ENCODE results near the gene CD3G.
"Not testable (repeated sequence)": the region's sequence is repeated elsewhere in the genome, so short reads cannot be mapped to it uniquely, and the experiment has no call there.

Gene CD3G

DNA sequence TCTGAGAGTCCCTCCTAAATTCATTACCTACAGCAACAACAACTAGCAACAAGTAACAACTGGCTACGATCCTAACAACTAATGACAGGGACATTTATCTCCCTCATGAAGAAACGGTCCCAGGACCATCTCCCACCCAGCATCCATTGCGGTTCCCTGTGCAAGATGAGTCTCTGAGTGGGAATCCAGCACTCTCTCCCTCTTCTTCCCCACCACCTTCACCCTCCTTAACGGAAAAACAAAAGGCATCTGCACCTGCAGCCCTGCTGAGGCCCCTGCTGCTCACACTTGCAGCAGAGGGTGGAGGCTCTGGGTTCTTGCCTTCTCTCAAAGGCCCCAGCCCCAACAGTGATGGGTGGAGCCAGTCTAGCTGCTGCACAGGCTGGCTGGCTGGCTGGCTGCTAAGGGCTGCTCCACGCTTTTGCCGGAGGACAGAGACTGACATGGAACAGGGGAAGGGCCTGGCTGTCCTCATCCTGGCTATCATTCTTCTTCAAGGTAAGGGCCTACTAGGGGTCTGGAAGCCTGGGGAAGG is at the start of gene CD3G:
Gene CD3G (plus strand): TSS at position 364 of the 535 bp plus-strand sequence. CDS start 80 bp downstream, at position 444.
- DNase-seq (ENCODE audit: low spot score), result peak; percentile 85

DNA sequence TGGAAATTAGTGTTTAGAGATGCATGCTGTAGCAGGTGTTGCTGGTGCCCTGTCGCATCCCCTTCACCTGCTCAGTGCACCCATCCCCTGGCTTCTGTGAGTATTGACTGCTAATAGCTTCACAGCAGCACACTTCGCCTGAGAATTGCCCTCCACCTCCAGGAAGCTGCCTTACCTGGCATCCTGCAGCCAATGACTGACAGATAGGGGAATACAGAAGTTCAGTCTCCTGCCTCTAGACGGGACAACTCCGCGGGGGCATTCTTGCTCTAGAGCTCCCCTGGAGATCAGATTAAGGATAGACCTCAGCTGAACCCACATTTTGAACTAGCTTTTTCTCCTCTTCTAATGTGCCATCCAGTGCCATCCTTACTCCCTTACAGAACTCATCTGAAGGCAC is 48.9 kb upstream of the CD3G start:
- no peak for DNase-seq (ENCODE audit: low spot score)

DNA sequence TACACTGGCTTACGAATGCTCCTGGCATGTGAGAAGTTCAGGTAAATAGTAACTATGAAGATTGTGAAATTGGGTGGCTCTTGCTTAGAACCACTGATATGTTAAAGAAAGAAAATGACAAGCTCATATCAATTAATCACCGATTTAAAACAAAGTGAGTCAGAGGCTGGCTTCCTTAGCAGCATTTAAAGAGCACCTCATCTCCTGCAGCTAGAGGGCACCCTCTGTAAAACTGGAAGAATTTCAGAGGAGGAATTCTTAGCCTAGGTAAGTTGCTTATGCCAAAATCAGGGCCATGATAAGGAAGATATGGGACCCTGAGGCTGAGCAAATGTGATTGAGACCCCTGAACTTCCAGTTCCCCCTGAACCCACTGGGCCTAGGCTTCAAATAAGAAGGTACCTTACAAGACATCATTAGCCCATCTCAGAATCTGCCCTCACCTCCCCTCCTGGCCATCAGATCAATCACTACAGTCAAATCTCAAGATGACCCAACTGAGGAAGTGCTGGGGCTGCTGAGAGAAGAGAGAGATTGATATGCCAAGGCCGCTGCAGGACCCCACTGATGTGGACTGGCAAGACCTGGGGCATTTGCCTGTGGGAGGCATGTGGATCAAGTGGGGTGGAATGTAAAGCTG is 48.2 kb upstream of the CD3G start:
- DNase-seq (ENCODE audit: low spot score), result peak; percentile 72

DNA sequence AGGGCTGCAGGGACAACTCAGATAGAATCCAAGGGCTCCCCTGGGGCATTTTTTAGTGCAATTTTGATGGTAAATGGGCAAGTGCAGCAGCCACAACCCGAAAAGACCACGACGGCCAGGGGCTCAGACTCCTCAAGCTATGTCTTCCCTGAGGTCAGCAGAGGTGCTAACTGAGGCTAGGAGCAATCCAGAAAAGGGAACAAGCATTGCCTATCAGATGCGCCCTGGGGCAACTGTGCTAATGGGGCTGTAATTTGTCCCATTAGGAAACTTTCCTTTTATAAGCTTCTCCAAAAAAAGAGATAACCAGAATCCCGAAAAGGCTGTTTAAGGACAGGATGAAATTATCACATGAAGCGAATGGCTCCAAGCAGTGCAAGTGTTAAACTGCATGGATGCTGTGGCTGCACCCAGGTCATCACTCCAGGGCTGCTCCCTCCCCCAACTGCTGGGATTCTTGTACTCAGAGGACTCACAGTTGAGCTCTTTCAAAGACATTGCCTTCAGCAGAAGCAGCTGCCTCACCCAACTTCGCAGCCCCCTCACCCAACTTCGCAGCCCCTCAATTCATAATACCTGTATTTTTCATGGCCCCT is 42.4 kb upstream of the CD3G start:
- DNase-seq (ENCODE audit: low spot score), result no peak

DNA sequence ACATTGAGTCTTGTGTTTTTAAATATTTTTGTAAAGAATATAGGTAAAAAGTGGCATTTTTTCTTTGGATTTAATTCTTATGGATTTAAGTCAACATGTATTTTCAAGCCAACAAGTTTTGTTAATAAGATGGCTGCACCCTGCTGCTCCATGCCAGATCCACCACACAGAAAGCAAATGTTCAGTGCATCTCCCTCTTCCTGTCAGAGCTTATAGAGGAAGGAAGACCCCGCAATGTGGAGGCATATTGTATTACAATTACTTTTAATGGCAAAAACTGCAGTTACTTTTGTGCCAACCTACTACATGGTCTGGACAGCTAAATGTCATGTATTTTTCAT is 39.9 kb upstream of the CD3G start:
- no peak for DNase-seq (ENCODE audit: low spot score)

DNA sequence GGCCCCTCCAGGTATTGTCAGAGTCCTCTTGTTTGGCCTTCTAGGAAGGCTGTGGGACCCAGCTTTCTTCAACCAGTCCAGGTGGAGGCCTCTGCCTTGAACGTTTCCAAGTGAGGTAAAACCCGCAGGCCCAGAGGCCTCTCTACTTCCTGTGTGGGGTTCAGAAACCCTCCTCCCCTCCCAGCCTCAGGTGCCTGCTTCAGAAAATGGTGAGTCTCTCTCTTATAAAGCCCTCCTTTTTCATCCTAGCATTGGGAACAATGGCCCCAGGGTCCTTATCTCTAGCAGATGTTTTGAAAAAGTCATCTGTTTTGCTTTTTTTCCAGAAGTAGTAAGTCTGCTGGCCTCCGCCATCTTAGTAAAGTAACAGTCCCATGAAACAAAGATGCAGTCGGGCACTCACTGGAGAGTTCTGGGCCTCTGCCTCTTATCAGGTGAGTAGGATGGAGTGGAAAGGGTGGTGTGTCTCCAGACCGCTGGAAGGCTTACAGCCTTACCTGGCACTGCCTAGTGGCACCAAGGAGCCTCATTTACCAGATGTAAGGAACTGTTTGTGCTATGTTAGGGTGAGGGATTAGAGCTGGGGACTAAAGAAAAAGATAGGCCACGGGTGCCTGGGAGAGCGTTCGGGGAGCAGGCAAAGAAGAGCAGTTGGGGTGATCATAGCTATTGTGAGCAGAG is 39.4 kb upstream of the CD3G start, which contains the start of gene CD3E:
Gene CD3E (plus strand): TSS at position 163 of the 681 bp plus-strand sequence. CDS start 223 bp downstream, at position 386.
- DNase-seq (ENCODE audit: low spot score), result peak; percentile 79

DNA sequence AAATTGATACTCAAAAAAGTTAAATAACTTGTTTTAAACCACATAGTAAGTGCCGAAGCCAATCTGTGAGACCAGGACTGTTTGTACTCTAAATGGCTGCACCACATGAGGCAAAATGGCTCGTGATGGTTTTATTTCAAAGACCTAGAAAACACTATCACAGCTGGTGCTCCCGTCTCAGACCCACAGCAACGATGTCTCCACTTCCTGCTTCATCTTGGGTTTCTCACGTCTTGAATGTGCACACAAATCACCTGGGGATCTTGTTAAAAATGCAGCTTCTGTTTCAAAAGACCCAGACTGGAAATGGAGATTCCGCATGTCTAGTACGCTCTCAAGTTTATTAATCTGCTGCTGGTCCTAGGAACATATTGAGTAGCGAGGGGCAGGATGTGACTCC is 38.4 kb upstream of the CD3G start:
- peak; percentile 74 for DNase-seq (ENCODE audit: low spot score)

DNA sequence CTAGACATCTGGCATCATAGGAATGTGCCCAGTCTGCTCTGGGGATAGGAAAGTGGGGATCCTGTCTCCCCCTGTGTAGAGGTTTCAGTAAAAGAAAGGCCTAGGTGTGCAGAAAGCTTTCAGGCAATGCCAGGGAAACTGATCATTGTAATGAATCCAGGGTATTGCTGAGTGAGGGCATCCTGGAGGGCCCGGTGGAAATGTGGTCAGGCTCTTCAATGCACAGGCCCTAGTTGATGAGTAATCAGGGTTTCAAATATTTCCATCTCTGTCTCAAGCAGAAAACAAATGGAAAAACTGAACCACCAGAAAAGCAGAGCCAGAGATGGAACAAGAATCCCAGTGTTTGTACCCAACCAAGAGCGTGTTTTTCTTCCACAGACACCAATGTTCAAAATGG is 37.6 kb upstream of the CD3G start:
- peak; percentile 19 for DNase-seq (ENCODE audit: low spot score)

DNA sequence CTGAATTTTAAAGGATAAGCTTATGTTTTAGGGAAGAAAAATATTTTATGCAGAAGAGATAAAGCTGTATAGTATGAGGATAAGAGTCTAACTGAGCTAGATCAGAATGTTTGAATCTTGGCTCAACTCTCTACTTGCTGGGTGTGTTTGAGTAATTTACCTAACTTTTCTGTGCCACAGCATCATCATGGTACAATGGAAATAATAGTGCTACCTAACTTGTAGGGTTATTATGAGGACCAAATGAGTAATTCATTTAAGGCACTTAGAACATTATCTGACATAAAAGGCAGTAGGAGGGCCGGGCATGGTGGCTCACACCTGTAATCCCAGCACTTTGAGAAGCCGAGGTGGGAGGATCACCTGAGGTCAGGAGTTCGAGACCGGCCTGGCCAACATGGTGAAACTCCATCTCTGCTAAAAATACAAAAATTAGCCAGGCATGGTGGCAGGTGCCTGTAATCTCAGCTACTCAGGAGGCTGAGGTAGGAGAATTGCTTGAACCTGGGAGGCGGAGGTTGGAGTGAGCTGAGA is 35.1 kb upstream of the CD3G start:
- not testable (repeated sequence) for DNase-seq (ENCODE audit: low spot score)

DNA sequence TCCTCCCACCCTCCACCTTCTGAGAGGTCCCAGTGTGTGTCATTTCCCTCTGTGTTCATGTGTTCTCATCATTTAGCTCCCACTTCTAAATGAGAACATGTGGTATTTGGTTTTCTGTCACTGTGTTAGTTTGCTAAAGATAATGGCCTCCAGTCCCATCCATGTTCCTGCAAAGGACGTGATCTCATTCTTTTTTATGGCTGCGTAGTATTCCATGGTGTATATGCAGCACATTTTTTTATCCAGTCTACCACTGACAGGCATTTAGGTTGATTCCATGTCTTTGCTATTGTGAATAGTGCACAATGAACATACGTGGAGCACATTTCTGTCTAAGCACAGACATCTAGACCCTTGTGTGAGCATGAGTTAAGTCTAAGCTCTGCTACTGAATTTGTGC is 33.9 kb upstream of the CD3G start:
- no peak for DNase-seq (ENCODE audit: low spot score)

DNA sequence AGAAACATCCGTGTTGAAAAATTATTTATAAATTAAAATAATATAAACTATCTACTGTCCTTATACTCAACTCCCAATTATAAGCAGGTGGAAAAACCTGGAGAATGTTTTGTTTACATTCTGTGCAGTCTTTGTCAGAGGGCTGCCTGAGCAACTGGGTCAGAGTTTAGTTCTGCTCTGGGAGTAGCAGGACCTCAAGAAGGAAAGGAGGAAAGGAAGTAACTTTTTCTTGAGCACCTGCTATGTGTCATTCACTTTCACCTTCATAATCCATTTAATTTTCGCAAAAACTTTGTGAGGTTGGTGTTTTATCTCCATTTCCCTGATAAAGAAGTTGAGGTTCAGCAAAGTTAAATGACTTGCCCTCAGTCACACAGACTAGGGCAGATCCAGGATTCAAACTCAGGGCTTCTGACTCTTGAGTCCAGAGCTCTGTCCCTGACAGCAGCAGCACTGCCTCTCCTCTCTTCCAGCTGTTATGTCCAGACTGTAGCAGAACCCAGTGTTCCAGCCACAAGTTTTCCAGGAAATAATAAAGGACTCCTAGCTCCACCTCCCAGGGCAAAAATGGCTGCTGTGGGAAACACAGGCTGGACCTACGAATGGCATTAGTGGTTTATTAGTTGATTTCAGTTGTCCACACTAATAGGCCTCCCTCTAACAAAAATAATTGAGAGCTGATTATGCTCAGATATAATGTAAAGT is 33.2 kb upstream of the CD3G start:
- DNase-seq (ENCODE audit: low spot score), result no peak

DNA sequence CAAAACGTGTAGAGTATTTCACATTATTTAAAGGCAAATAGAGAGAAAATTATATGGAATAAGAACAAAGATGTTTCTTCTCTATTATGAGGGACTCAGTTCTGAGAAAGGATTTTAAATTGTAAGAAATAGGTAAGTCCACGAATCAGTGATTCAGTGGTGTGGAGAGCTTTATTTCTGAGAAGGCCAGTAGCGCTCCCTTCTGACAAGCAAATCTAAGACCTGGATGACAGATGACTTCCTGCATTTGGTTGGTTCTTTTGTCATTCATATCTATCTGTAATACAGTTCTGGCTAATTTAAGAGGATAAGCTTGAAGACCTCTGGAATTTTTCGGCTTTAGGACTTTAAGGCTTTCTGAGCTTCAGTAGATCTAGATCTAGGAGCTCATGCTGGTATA is 32.6 kb upstream of the CD3G start:
- DNase-seq (ENCODE audit: low spot score), result no peak

DNA sequence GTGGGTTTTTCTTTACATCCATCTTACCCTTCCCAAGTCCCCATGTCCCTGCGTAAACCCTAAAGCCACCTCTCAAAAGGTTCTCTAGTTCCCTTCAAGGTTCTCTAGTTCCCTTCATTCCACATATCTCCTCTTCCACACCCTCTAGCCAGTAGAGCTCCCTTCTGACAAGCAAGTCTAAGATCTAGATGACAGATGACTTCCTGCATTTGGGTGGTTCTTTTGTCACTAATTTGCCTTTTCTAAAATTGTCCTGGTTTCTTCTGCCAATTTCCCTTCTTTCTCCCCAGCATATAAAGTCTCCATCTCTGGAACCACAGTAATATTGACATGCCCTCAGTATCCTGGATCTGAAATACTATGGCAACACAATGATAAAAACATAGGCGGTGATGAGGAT is 31.8 kb upstream of the CD3G start:
- no peak for DNase-seq (ENCODE audit: low spot score)

DNA sequence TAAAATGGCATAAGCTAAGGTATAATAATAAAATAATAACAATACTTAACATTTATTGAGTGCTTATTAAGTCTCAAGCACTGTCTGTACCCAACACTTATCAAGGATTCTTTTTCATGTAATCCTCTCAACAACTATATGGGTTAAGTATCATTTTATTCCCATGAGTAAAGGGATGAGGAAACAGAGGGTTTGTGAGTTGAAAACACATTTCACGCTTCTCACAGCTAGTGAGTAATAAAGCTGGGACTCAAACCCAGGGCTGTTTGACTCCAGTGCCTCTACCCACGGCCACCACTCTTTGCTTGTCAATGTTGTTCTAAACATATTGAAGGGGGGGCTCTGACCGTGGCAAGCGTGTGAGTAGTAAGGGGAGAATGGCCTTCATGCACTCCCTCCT is 30.9 kb upstream of the CD3G start:
- DNase-seq (ENCODE audit: low spot score), result no peak

DNA sequence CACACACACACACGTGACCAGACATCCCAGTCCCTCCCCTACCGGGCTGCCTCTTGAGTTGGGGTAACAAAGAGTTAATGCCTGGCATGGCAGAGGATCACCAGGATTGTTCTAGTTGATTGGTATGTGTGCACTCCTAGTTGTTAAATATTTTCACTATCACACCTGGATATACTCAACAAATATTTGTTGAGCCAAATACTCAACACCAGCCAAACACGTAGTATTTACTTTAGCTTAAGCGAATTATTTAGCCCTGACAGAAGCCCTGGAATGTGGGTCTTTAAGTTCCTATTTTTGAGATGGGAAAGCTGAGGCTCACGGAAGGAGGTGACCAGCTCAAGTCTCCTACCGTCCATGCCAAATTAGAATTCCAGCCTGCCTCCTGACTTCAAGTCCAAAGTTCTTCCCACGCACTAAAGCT is 29.1 kb upstream of the CD3G start:
- DNase-seq (ENCODE audit: low spot score), result no peak

DNA sequence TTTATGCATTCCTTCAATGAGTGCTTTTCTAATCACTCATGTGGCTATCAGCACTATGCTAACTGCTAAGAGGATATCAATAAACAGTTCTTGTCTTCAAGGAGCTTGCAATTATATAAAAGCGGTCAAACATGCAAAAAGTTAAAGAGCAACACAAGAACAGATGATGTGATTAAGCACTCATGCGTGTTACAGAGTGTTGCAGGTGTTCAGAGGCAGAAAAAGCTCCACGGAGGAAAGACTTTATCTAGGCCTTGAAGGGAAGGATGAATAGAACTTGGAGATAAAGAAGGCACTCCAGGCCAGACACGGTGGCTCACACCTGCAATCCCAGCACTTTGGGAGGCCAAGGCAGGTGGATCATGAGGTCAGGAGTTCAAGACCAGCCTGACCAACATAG is 26.0 kb upstream of the CD3G start:
- no peak for DNase-seq (ENCODE audit: low spot score)

DNA sequence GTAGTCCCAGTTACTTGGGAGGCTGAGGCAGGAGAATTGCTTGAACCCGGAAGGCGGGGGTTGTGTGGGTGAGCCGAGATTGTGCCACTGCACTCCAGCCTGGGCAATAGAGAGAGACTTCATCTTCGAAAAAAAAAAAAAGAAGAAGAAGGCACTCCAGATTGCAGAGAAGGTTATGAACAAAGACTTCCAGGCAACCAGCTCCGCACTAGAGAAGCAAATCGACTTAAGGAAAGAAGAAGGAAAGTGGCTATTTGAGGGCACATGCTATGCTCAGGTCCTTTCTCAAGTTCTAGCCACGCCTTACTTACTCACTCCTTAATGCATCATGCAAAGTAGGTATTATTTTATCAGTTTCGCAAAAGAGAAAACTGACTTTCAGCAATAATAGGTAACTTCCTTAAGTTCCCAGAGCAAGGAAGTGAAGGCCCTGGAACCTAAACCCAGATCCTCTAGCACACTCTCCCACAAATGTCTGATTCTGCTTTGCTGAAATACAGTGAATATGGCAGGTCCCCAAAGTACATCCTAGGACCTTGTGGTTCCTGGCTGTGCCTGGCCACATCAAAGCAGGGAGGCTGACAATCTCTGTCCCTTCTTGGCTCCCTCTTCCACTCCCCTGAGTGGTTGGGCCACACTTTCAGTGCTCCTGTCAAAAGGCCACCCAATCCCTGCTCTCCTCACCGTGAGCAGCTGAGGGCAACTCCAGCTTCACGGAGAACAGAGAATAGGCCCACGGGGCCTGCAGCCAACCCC is 25.4 kb upstream of the CD3G start:
- no peak for DNase-seq (ENCODE audit: low spot score)

DNA sequence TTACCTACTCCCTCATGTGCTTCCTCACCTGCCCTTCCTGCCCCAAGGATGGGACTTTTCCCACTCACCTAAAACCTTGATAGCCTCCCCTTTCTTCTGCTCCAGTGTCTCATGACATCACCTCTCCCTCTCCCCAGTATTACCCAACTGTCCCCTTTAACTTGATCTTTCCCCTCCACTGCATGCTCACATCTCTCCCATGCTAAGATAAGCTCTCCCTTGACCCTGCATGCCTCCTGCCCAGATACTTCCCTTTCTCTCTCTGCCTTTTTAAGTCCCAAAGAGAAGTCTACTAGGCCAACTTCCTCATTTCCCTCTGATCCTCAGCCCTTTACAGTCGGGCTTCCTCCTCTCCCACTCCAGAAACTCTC is 24.8 kb upstream of the CD3G start:
- no peak for DNase-seq (ENCODE audit: low spot score)

DNA sequence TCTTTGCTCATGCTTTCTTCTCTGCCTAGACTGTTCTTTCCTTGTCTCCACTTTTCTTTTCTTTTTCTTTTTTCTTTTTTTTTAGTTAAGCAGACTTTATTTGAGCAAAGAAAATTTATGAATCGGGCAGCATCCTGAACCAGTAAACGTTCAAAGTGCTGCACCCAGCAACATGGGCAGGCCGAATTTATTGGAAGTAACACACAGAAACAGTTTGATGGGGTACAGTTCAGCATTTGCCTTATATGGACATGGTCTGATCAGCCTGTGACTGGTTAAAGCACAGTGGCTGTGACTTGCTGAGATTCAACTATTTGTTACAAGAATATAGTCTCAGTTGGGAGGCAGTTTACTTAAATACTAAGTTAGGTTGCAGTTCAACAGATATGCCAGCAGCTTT is 23.6 kb upstream of the CD3G start:
- no peak for DNase-seq (ENCODE audit: low spot score)

DNA sequence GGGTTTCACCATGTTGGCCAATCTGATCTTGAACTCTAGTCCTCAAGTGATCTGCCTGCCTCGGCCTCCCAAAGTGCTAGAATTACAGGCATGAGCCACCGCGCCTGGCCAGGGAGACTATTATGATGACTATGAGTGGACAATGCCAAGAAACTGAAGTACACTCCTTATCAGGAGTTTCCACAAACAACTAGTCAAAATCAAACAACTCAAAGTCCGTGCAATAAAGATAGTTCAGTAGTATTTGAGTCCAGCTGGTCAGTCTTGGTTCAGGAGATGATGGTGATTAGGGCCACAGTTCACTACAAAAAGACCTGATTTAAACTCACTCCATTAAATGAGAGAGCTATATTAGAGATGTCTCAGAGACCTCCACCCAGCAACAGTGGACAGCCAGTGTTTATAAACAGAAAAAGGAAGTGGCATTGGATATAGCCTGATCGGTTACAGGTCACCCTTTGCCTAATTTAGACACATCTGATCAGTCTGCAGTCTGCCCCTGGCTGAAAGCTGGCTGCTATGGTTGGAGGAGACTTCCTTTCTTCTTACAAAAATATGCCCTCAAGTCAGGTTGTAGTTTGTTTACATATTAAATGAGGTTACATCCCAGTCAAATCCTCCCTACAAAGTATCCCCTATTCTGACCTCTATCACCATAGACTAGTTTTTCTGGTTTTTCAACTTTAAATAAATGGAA is 22.6 kb upstream of the CD3G start:
- DNase-seq (ENCODE audit: low spot score), result no peak

DNA sequence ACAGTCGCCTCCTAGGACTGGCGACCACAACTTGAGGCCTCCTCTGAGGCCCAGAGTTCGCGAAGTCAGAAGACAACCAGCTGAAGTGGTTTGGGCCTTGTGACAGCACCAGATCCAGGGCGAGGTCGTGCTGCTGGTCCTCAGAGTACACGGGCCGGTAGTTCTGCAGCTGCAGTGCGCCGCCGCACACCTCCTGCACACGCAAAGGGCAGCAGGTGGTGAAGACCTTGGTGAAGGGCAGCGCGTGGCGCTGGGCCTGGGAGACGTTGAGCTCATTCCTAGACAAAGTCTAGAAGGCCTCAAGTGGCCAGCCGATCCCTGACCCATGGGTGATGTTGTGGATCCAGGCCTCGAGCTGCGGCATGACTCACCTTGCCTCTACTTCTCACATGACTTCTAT is 21.4 kb upstream of the CD3G start:
- DNase-seq (ENCODE audit: low spot score), result no peak

Data from CD4-positive, alpha-beta T cell treated with Interleukin-6 at 100 ng/mL for 8 hours (primary cell).